Ovary (tissue), 3 donors: ENCODE measurements around the gene STPG1.

ENCODE experiments used
- POLR2A ChIP-seq: fragments of 450-650 bp; IDR thresholded peaks from one replicate; pipeline ENCODE4 v1.6.1; 2017; ENCODE audit warnings: antibody characterized with exemption, mild to moderate bottlenecking, moderate library complexity
- TF ChIP-seq, protein P1 (sequence below), 3 donors: fragments of 450-650 bp in 2 of 3; fragments of 200-600 bp in 1 of 3; IDR thresholded peaks; one replicate each; pipeline versions ENCODE4 v1.5.1 to v1.8.0; 2016 to 2022; ENCODE audit warnings: antibody characterized with exemption in 3 of 3, mild to moderate bottlenecking in 1 of 3
- donor health status: DM: no; HTN: no; CAD: no.

DNA sequence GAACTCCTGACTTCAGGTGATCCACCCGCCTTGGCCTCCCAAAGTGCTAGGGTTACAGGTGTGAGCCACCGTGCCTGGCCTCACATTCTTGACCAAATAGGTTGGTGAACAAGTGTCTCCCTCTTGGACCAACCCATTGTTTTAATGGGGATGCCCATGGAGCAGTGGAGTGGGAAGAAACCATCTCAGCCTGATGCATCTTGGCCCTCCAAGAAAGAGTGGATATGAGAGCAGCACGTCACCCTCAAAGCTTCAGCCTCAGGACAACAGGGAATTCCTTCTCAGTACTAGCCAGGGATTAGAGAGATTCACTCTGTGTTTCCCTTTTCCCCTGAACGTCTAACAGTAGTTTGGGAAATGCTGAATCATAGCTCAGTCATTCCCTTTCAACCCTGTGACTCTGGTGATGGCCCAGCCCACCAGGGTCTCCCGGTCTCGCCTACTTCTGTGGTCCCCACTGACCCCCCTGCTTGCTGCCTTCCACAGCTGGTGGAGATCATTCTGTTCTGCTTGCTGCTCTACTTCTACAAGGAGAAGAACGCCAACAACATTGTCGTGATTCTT is 39.4 kb upstream of the STPG1 start:
- TF ChIP-seq POLR2A = no peak
- TF ChIP-seq, protein P1, sequence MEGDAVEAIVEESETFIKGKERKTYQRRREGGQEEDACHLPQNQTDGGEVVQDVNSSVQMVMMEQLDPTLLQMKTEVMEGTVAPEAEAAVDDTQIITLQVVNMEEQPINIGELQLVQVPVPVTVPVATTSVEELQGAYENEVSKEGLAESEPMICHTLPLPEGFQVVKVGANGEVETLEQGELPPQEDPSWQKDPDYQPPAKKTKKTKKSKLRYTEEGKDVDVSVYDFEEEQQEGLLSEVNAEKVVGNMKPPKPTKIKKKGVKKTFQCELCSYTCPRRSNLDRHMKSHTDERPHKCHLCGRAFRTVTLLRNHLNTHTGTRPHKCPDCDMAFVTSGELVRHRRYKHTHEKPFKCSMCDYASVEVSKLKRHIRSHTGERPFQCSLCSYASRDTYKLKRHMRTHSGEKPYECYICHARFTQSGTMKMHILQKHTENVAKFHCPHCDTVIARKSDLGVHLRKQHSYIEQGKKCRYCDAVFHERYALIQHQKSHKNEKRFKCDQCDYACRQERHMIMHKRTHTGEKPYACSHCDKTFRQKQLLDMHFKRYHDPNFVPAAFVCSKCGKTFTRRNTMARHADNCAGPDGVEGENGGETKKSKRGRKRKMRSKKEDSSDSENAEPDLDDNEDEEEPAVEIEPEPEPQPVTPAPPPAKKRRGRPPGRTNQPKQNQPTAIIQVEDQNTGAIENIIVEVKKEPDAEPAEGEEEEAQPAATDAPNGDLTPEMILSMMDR (IDR thresholded peaks at IDR 0.05) = no peak
